ES-I3 (cell line): ENCODE measurements around the gene PDGFRB.

ENCODE experiments used
- H3K36me3 ChIP-seq: 2 replicates; pipeline ENCODE4 v1.6.1; 2013; ENCODE audit warnings: mild to moderate bottlenecking, low read length, control low read depth, moderate library complexity; ENCODE audit not compliant: insufficient read depth
- H3K4me1 ChIP-seq: 2 replicates; pipeline ENCODE4 v1.6.1; 2013; ENCODE audit warnings: mild to moderate bottlenecking, control low read depth, low read length; ENCODE audit not compliant: insufficient read depth
- H3K9ac ChIP-seq: 2 replicates; pipeline ENCODE4 v1.6.1; 2013; ENCODE audit warnings: low read depth, mild to moderate bottlenecking, low read length, moderate library complexity
- H3K9me3 ChIP-seq: 2 replicates; pipeline ENCODE4 v1.6.1; 2013; ENCODE audit warnings: mild to moderate bottlenecking, low read length, moderate library complexity; ENCODE audit not compliant: control insufficient read depth, insufficient read depth

PDGFRB gene

GRCh38 chr5:150140830-150141229 is 14.8 kb downstream of the PDGFRB start:
- no peak overlapping the region for H3K9ac ChIP-seq
- no peaks in the 10 kb centered on the region; the same call in 1 of the 2 replicates for H3K36me3 ChIP-seq
- H3K9me3 ChIP-seq = no peaks in the 10 kb centered on the region
- peaks cover 78% of the 10 kb centered on the region for H3K4me1 ChIP-seq

- Histone ChIP-seq H3K36me3 (no peaks in the 10 kb centered on the region; the same call in 1 of the 2 replicates), H3K9me3 (no peaks in the 10 kb centered on the region), H3K4me1 (peaks cover 68% of the 10 kb centered on the region), H3K9ac (no peak overlapping the region)
Observed at GRCh38 chr5:150139334-150139733, 16.3 kb downstream of the PDGFRB start.

- no peaks in the 10 kb centered on the region; the same call in 1 of the 2 replicates for H3K36me3 ChIP-seq
- H3K4me1 ChIP-seq = peaks cover 62% of the 10 kb centered on the region
- H3K9ac ChIP-seq = no peak overlapping the region
- H3K9me3 ChIP-seq = no peaks in the 10 kb centered on the region
Observed at GRCh38 chr5:150138551-150139265, 16.9 kb downstream of the PDGFRB start.

GRCh38 chr5:150137997-150138396 is 17.6 kb downstream of the PDGFRB start:
- Histone ChIP-seq H3K9me3 (no peaks in the 10 kb centered on the region), H3K36me3 (no peaks in the 10 kb centered on the region; the same call in 1 of the 2 replicates), H3K4me1 (peaks cover 55% of the 10 kb centered on the region), H3K9ac (no peak overlapping the region)

GRCh38 chr5:150137168-150137957 is 18.3 kb downstream of the PDGFRB start:
- H3K36me3 ChIP-seq = no peaks in the 10 kb centered on the region; the same call in 1 of the 2 replicates
- H3K9ac ChIP-seq = no peak overlapping the region
- no peaks in the 10 kb centered on the region for H3K9me3 ChIP-seq
- H3K4me1 ChIP-seq = peaks cover 51% of the 10 kb centered on the region

GRCh38 chr5:150136305-150137167 is 19.1 kb downstream of the PDGFRB start:
- Histone ChIP-seq H3K9me3 (no peaks in the 10 kb centered on the region), H3K4me1 (peaks cover 47% of the 10 kb centered on the region), H3K9ac (no peak overlapping the region)

GRCh38 chr5:150135557-150136304 is 19.9 kb downstream of the PDGFRB start:
- Histone ChIP-seq H3K36me3 (no peaks in the 10 kb centered on the region; the same call in 1 of the 2 replicates), H3K9me3 (no peaks in the 10 kb centered on the region), H3K4me1 (peaks cover 47% of the 10 kb centered on the region), H3K9ac (no peak overlapping the region)

More at GRCh38 chr5:150136305-150137167, 19.1 kb downstream of the PDGFRB start:
- no peaks in the 10 kb centered on the region; the same call in 1 of the 2 replicates for H3K36me3 ChIP-seq

GRCh38 chr5:150134198-150134588 is 21.5 kb downstream of the PDGFRB start:
- 0 out of 2 replicates have a peak, but pooled peaks cover 1% of the 10 kb centered on the region for H3K36me3 ChIP-seq
- H3K4me1 ChIP-seq = peaks cover 43% of the 10 kb centered on the region
- no peaks in the 10 kb centered on the region for H3K9me3 ChIP-seq
- H3K9ac ChIP-seq = no peak overlapping the region

GRCh38 chr5:150133581-150134197 is 22.0 kb downstream of the PDGFRB start:
- peaks cover 39% of the 10 kb centered on the region for H3K4me1 ChIP-seq

GRCh38 chr5:150132740-150133139 is 22.9 kb downstream of the PDGFRB start:
- H3K9ac ChIP-seq = no peak overlapping the region
- no peaks in the 10 kb centered on the region for H3K9me3 ChIP-seq
- 0 out of 2 replicates have a peak, but pooled peaks cover 4% of the 10 kb centered on the region for H3K36me3 ChIP-seq
- H3K4me1 ChIP-seq = peaks cover 31% of the 10 kb centered on the region

More at GRCh38 chr5:150133581-150134197, 22.0 kb downstream of the PDGFRB start:
- H3K9me3 ChIP-seq = no peaks in the 10 kb centered on the region
- H3K36me3 ChIP-seq = 0 out of 2 replicates have a peak, but pooled peaks cover 4% of the 10 kb centered on the region
- H3K9ac ChIP-seq = no peak overlapping the region

GRCh38 chr5:150131978-150132694 is 23.5 kb downstream of the PDGFRB start:
- peaks cover 25% of the 10 kb centered on the region for H3K4me1 ChIP-seq
- H3K36me3 ChIP-seq = 0 out of 2 replicates have a peak, but pooled peaks cover 4% of the 10 kb centered on the region
- no peaks in the 10 kb centered on the region for H3K9me3 ChIP-seq
- H3K9ac ChIP-seq = no peak overlapping the region

GRCh38 chr5:150131461-150131860 is 24.2 kb downstream of the PDGFRB start:
- Histone ChIP-seq H3K36me3 (0 out of 2 replicates have a peak, but pooled peaks cover 4% of the 10 kb centered on the region), H3K9ac (no peak overlapping the region), H3K4me1 (peaks cover 18% of the 10 kb centered on the region), H3K9me3 (no peaks in the 10 kb centered on the region)
